CD4-positive, alpha-beta memory T cell (primary cell): ENCODE data around the gene LIN28B. TPM values are rescaled to one million over a fixed set of nuclear protein-coding genes. Genes with fewer than 3 reads are reported as not detected.

Source experiments
- CTCF ChIA-PET: fragments of 350-600 bp; sonication (Branson Sonifier 250); formaldehyde crosslinking; loops from one replicate; lab custom pipeline; 2021; ENCODE audit warnings: inconsistent platforms; ENCODE audit not compliant: partially characterized antibody; lab: Charles Lee
- POLR2A ChIA-PET: fragments of 350-600 bp; sonication (Branson Sonifier 250); formaldehyde crosslinking; loops from one replicate; lab custom pipeline; 2021; ENCODE audit not compliant: partially characterized antibody; lab: Charles Lee
- DNase-seq, 5 donors: peaks; one replicate each; pipeline versions ENCODE4 v3.0.0 to v3.0.0-alpha.2; 2020 to 2022; ENCODE audit warnings: mixed read lengths in 1 of 5
- H3K27ac ChIP-seq: one replicate; pipeline ENCODE4 v1.7.0; 2013; ENCODE audit warnings: low read depth, low read length
- H3K27me3 ChIP-seq: 2 replicates; pipeline ENCODE4 v1.7.0; 2013; ENCODE audit warnings: mild to moderate bottlenecking, low read length, moderate library complexity; ENCODE audit not compliant: insufficient read depth
- H3K36me3 ChIP-seq: 2 replicates; pipeline ENCODE4 v1.7.0; 2013; ENCODE audit warnings: mild to moderate bottlenecking, low read length, moderate library complexity; ENCODE audit not compliant: insufficient read depth
- H3K4me1 ChIP-seq: 2 replicates; pipeline ENCODE4 v1.7.0; 2013; ENCODE audit warnings: mild to moderate bottlenecking, low read length, moderate library complexity; ENCODE audit not compliant: insufficient read depth
- H3K4me3 ChIP-seq, 2 donors: one replicate each; pipeline ENCODE4 v1.7.0; 2013; ENCODE audit warnings: low read length in 2 of 2, mild to moderate bottlenecking in 1 of 2
- H3K9me3 ChIP-seq, 2 donors: one replicate each; pipeline ENCODE4 v1.7.0; 2013; ENCODE audit warnings: low read length in 2 of 2, control low read depth in 1 of 2; ENCODE audit not compliant: control insufficient read depth in 1 of 2
- H3K27ac Mint-ChIP-seq, 7 donors: one replicate each; pipeline ENCODE4 v1.8.0; 2020 to 2021; ENCODE audit warnings: mixed read lengths in 7 of 7, mild to moderate bottlenecking in 6 of 7, inconsistent platforms in 3 of 7, moderate library complexity in 3 of 7
- H3K27me3 Mint-ChIP-seq, 2 donors: one replicate each; pipeline ENCODE4 v1.8.0; 2020 to 2021; ENCODE audit warnings: mixed read lengths in 2 of 2
- H3K36me3 Mint-ChIP-seq, 2 donors: one replicate each; pipeline ENCODE4 v1.8.0; 2020 to 2021; ENCODE audit warnings: mixed read lengths in 2 of 2, inconsistent platforms in 1 of 2, mild to moderate bottlenecking in 1 of 2
- H3K4me1 Mint-ChIP-seq, 4 donors: one replicate each; pipeline ENCODE4 v1.8.0; 2020 to 2021; ENCODE audit warnings: mixed read lengths in 4 of 4, mild to moderate bottlenecking in 1 of 4
- H3K4me3 Mint-ChIP-seq, 8 donors: one replicate each; pipeline ENCODE4 v1.8.0; 2020 to 2021; ENCODE audit warnings: mixed read lengths in 8 of 8, mild to moderate bottlenecking in 7 of 8, moderate library complexity in 6 of 8, inconsistent platforms in 3 of 8
- H3K9me3 Mint-ChIP-seq, 8 donors: one replicate each; pipeline ENCODE4 v1.8.0; 2020 to 2021; ENCODE audit warnings: mixed read lengths in 8 of 8, mild to moderate bottlenecking in 5 of 8, inconsistent platforms in 3 of 8, moderate library complexity in 1 of 8
- intact Hi-C: fragments of 100-400 bp; cut with micrococcal nuclease; formaldehyde crosslinking; loops from one replicate; pipeline ENCODE4 v1.15.1; 2023
- polyA plus RNA-seq, 2 donors: library from polyadenylated mRNA; unstranded; fragments of 300-500 nt; fragmentation: Illumina TruSeq; gene quantifications; one replicate each; pipeline ENCODE4 v1.2.3, GENCODE V29; 2021
- total RNA-seq, 2 experiments: library from RNA; stranded (reverse); gene quantifications; one replicate each; pipeline ENCODE4 v1.2.3, GENCODE V29; 2021

Gene LIN28B
- total and polyA plus RNA-seq, 4 experiments from 2014 or later: not detected

DNA sequence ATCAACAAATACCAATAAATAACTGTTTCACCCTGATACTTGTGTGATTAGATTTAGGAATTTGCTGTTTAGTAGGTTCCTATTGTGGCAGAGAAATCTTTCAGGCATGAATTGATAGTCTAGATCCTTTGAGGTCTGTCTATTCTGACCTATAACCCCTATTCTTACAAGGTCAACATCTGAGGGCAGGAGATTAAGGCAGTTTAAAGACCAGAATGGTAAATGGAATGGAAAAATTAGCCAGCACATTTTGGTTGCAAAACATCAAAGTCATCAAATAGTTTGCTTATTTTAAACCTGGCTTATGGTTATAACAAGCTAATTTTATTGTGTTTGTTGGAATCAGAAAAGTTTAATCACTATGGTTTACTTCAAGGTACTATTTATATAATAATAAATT is 78.4 kb downstream of the LIN28B start:
- Mint-ChIP-seq H3K36me3 (no peaks in the 10 kb centered on the region), H3K4me3 (no peak overlapping the region), H3K27ac (no peak overlapping the region), H3K4me1 (no peaks in the 10 kb centered on the region), H3K9me3 (no peaks in the 10 kb centered on the region), H3K27me3 (peaks cover 5 to 7% of the 10 kb centered on the region in 2 donors)
- Histone ChIP-seq H3K4me1 (no peaks in the 10 kb centered on the region), H3K4me3 (no peak overlapping the region), H3K36me3 (no peaks in the 10 kb centered on the region), H3K27ac (no peak overlapping the region), H3K27me3 (no peaks in the 10 kb centered on the region), H3K9me3 (no peaks in the 10 kb centered on the region)
- DNase-seq: no peak
- CTCF ChIA-PET: no interaction called here
- POLR2A ChIA-PET: no interaction called here
- intact Hi-C loops: no loop called here

DNA sequence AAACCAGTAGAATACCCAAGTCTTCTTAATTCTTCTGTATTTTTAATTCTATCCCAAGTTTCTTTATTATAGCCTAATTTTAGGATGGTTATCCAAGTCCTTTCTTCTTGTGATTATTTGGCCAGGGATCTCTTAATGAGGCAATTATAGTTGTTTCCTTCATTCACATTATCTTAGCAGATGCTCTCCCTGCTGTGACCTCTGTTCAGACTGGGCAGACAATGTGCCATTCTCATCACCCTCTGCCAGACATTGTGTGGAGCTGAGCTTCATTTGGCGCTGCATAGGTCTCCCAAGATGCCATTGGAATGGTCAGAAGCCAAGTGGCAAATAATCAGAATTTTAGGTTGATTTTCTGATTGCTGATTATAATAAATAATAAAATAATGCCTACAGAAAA is 79.4 kb downstream of the LIN28B start:
- intact Hi-C loops: no loop called here
- Mint-ChIP-seq H3K27ac (no peak overlapping the region), H3K36me3 (no peaks in the 10 kb centered on the region), H3K9me3 (no peaks in the 10 kb centered on the region), H3K4me3 (no peak overlapping the region), H3K4me1 (no peaks in the 10 kb centered on the region), H3K27me3 (peaks cover 5 to 7% of the 10 kb centered on the region in 2 donors)
- Histone ChIP-seq H3K27me3 (no peaks in the 10 kb centered on the region), H3K4me3 (no peak overlapping the region), H3K9me3 (no peaks in the 10 kb centered on the region), H3K36me3 (no peaks in the 10 kb centered on the region), H3K27ac (no peak overlapping the region), H3K4me1 (no peaks in the 10 kb centered on the region)
- ChIA-PET CTCF (no interaction called here), POLR2A (no interaction called here)
- DNase-seq: no peak

DNA sequence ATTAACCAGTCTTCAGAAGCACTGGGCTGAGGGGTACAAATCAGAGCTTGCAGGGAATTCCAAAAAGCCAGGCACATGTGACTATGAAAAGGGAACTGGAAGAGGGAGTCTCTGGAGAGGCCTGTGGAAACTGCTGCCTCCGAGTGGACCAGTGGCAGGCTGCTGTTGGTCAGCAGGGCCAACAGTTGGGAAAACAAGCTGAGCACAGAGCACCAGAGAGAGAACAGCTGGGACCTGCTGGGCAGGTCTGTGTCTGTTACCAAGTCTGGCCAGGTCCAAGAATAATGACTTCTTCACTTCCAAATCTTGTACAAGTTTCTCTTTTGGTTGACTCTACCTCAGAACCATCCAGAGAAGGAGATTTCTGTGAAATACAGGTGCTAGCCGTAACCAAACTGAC is 81.4 kb downstream of the LIN28B start:
- Mint-ChIP-seq H3K9me3 (no peaks in the 10 kb centered on the region), H3K4me3 (no peak overlapping the region), H3K4me1 (no peaks in the 10 kb centered on the region), H3K27ac (no peak overlapping the region), H3K36me3 (no peaks in the 10 kb centered on the region), H3K27me3 (peaks cover 5 to 6% of the 10 kb centered on the region in 2 donors)
- Histone ChIP-seq H3K27ac (no peak overlapping the region), H3K9me3 (no peaks in the 10 kb centered on the region), H3K4me3 (no peak overlapping the region), H3K4me1 (no peaks in the 10 kb centered on the region), H3K27me3 (no peaks in the 10 kb centered on the region), H3K36me3 (no peaks in the 10 kb centered on the region)
- ChIA-PET POLR2A (no interaction called here), CTCF (no interaction called here)
- no peak for DNase-seq
- intact Hi-C loops: no loop called here

DNA sequence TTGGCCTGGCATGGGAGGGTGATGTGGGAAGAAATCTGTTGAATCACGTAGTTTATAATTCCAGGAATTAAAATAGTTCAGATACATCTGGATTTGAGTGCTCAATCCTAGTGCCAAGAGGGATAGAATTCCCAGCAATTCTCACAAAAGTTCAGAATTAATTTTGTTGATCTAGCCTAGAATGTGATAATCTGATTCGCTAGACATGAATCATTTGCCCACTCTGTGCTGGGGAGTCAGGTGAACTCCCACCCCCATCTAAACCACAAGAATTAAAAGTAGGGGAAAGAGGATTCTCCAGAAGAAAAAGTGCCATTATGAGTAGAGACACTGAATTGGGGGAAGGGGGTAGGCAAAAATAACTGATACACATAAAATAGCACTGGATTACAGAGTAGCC is 85.0 kb downstream of the LIN28B start:
- Histone ChIP-seq H3K4me3 (no peak overlapping the region), H3K27me3 (no peaks in the 10 kb centered on the region), H3K27ac (no peak overlapping the region), H3K36me3 (no peaks in the 10 kb centered on the region), H3K9me3 (no peaks in the 10 kb centered on the region), H3K4me1 (no peaks in the 10 kb centered on the region)
- Mint-ChIP-seq H3K27me3 (peaks cover 4 to 5% of the 10 kb centered on the region in 2 donors), H3K27ac (no peak overlapping the region), H3K36me3 (no peaks in the 10 kb centered on the region), H3K9me3 (peaks cover 0 to 1% (median 0%) of the 10 kb centered on the region in 8 donors), H3K4me1 (no peaks in the 10 kb centered on the region), H3K4me3 (no peak overlapping the region)
- DNase-seq: no peak
- ChIA-PET POLR2A (no interaction called here), CTCF (no interaction called here)
- intact Hi-C loops: no loop called here

DNA sequence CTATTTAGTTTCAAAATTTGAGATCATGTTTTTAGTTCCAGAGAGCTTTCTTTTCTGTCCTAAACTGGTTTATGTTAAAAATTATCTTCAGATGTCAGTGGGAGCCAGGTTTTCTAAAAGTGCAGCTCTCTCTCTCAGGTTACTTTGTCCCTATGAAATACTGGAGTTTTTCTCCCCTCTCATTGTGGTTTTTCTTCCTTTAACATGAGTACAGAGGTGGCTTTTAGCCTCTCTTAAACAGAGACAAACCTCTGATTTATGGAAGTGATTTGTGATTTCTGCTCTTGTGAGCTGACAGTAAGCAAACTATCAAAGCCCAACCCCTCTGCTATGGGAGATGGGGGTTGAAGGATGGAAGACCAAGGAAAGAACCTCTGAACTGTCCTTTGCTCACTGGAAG is 85.7 kb downstream of the LIN28B start:
- H3K9me3 ChIP-seq: no peaks in the 10 kb centered on the region
- CTCF ChIA-PET: no interaction called here

DNA sequence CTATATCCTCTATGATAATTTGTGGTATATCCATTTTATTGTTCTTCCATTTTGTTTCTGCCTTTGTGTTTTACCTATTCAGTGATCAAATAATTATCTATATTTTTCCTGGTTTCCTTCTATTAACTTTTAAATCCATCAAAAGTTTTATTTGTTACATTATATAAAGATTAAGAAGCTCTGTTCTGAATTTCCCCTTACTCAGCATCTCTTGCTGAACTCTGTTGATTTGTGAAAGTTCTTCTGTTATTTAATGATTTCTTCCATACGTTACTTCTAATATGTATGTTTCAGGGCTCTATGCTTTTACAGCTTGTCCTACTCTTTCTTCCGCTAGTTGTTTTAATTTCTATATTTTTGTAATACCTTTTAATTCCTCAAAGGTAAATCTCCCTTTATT is 87.1 kb downstream of the LIN28B start:
- intact Hi-C loops: no loop called here
- Mint-ChIP-seq H3K4me3 (no peak overlapping the region), H3K36me3 (no peaks in the 10 kb centered on the region), H3K27me3 (peaks cover 5 to 7% of the 10 kb centered on the region in 2 donors), H3K9me3 (peaks cover 0 to 1% (median 0%) of the 10 kb centered on the region in 8 donors), H3K4me1 (no peaks in the 10 kb centered on the region), H3K27ac (no peak overlapping the region)
- H3K36me3 ChIP-seq: no peaks in the 10 kb centered on the region
- H3K27ac ChIP-seq: no peak overlapping the region
- ChIA-PET POLR2A (no interaction called here), CTCF (no interaction called here)
- H3K9me3 ChIP-seq: no peaks in the 10 kb centered on the region
- DNase-seq: no peak
- no peak overlapping the region for H3K4me3 ChIP-seq
- no peaks in the 10 kb centered on the region for H3K27me3 ChIP-seq
- no peaks in the 10 kb centered on the region for H3K4me1 ChIP-seq

More for the DNA sequence above, 85.7 kb downstream of the LIN28B start:
- H3K4me3 Mint-ChIP-seq: no peak overlapping the region
- Histone ChIP-seq H3K4me3 (no peak overlapping the region), H3K27ac (no peak overlapping the region), H3K4me1 (no peaks in the 10 kb centered on the region), H3K36me3 (no peaks in the 10 kb centered on the region), H3K27me3 (no peaks in the 10 kb centered on the region)
- H3K27me3 Mint-ChIP-seq: peaks cover 4 to 5% of the 10 kb centered on the region in 2 donors
- H3K9me3 Mint-ChIP-seq: peaks cover 0 to 1% (median 0%) of the 10 kb centered on the region in 8 donors
- H3K27ac Mint-ChIP-seq: no peak overlapping the region
- POLR2A ChIA-PET: no interaction called here
- H3K4me1 Mint-ChIP-seq: no peaks in the 10 kb centered on the region
- no peaks in the 10 kb centered on the region for H3K36me3 Mint-ChIP-seq
- intact Hi-C loops: no loop called here
- no peak for DNase-seq

DNA sequence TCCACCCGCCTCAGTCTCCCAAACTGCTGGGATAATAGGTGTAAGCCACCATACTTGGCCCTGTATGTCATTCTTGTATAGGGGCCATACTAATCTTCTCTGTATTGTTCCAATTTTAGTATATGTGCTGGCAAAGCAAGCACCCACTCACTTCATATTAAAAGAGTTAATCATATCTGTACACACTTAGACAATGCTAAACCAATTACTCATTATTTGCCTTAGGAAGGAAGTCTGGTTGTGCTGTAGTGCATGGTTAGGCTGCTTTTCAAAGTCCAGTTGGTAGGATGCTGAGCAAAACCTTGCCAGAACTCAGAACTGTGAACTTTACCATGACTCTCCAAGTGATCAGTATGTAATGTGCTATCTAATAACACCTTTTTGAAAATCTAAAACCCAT is 88.6 kb downstream of the LIN28B start:
- H3K9me3 Mint-ChIP-seq: peaks cover 0 to 3% (median 0%) of the 10 kb centered on the region in 8 donors
- intact Hi-C loops: no loop called here
- peaks cover 5 to 7% of the 10 kb centered on the region in 2 donors for H3K27me3 Mint-ChIP-seq
- no peak overlapping the region for H3K27ac ChIP-seq
- H3K4me1 ChIP-seq: no peaks in the 10 kb centered on the region
- DNase-seq: no peak
- H3K9me3 ChIP-seq: no peaks in the 10 kb centered on the region
- no peaks in the 10 kb centered on the region for H3K27me3 ChIP-seq
- no peaks in the 10 kb centered on the region for H3K4me1 Mint-ChIP-seq
- ChIA-PET CTCF (no interaction called here), POLR2A (no interaction called here)
- H3K36me3 Mint-ChIP-seq: no peaks in the 10 kb centered on the region
- H3K4me3 Mint-ChIP-seq: no peak overlapping the region
- no peak overlapping the region for H3K4me3 ChIP-seq
- H3K27ac Mint-ChIP-seq: no peak overlapping the region
- H3K36me3 ChIP-seq: no peaks in the 10 kb centered on the region

DNA sequence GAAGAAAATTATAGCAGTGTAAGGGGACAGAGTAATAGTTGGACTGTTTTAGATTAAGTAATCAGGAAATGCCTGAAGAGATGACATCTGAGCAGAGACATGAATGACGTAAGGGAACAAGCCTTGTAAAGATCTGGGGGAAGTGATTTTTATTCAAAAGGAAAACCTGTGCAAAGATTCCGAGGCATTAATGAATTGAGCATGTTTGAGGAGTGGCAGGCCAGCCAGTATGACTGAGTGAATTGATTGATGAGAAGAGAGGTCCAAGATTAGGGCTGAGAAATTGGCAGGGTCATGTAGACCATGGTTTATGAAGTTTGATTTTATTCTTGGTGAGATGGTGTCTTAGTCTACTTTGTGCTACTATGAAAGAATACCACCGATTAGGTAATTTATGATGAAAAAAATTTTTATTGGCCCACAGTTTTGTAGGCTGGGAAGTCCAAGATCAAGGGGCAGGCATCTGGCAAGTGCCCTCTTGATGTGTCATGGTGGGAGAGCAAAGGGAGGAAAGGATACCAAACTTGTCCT is 95.1 kb downstream of the LIN28B start:
- Histone ChIP-seq H3K4me1 (no peaks in the 10 kb centered on the region), H3K27ac (no peak overlapping the region), H3K4me3 (no peak overlapping the region), H3K27me3 (no peaks in the 10 kb centered on the region), H3K9me3 (no peaks in the 10 kb centered on the region), H3K36me3 (no peaks in the 10 kb centered on the region)
- Mint-ChIP-seq H3K9me3 (peaks cover 0 to 8% (median 4%) of the 10 kb centered on the region in 8 donors), H3K4me1 (no peaks in the 10 kb centered on the region), H3K36me3 (no peaks in the 10 kb centered on the region), H3K27me3 (peaks cover 4 to 6% of the 10 kb centered on the region in 2 donors), H3K4me3 (no peak overlapping the region), H3K27ac (no peak overlapping the region)
- DNase-seq: no peak
- intact Hi-C loops: no loop called here
- ChIA-PET POLR2A (no interaction called here), CTCF (no interaction called here)
